Stromal cell of bone marrow (primary cell): ENCODE results near the gene ERC1.
"Not testable (repeated sequence)": the region's sequence is repeated elsewhere in the genome, so short reads cannot be mapped to it uniquely, and the experiment has no call there.

ENCODE experiments used
- DNase-seq: peaks from one replicate; pipeline ENCODE4 v3.0.0-alpha.2; 2012; ENCODE audit warnings: low read depth

ERC1 gene

DNA sequence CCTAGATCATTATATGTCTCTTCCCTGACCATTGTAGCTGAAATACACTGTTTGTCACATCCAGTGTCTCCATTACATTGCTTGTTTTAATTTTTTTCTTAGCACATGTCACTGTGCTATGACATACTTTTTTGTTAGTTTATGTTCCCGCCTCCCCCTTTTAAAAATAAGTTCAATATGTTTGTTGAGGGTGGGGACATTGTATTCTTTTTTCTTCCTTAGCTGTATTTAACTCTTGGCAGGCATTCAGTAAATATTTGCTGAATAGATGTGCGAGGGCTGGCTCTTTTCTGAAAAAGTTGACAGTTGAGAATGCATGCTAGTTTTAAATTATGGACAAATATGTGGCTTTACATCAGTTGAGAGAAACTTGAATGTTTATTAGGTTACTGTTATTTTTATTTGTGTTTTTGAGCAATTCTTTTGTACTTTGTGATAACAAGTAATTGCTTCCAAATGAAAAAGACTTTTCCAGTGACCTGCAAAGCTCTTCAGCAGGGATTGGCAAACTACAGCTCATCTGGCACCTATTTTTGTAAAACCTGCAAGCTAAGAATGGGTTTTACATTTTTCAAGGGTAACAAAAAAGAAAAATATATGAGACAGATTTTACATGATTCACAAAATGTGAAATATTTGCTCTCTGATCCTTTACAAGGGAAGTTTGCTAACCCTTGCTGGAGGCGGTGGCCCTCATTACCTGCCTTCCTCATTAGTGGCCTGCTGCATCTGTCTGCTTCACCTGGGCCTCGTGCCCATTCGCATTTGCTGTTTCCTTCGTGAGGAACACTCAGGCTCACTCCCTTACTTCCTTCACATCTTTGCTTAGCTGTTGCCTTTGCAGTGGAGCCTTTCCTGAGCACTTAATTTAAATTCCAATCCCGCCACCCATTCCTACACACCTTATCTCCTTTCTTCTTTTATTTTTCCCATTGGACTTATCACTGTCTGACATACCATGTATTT lies 229.4 kb downstream of the ERC1 start:
- DNase-seq, result no peak

DNA sequence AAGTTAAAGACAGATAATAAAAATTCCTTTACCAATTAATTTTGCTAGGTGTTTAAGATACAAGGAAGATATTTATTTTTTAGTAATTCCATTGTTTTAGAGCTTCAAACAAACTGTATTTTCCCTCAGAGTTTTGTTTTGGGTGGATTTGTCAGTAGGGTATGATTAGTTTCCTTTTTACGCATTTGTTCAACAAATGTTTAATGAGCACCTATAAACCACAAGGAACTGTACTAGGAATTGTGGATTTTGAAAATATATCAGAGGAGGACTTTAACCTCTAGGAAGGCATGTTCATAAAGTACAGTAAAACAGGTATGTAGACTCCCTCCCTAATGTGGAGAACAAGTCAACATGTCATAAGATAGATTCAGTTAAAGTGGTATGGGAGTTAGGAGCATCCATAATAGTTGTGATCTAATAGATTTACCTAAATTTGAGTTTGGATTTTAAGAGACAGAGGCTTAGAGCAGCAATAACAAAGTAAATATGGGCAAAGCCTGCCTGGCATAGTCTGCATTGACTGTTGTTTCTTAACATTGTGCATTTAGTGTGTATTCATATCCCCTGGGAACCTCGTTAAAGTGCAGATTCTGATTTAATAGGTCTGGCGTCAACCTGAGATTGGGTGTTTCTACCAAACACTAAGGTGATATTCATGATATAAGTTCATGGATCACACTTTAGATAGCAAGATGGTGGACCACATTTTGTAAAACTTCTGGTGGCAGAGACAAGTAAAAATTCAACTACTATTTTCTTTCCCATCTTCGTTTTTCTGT lies 232.0 kb downstream of the ERC1 start:
- DNase-seq, result no peak

DNA sequence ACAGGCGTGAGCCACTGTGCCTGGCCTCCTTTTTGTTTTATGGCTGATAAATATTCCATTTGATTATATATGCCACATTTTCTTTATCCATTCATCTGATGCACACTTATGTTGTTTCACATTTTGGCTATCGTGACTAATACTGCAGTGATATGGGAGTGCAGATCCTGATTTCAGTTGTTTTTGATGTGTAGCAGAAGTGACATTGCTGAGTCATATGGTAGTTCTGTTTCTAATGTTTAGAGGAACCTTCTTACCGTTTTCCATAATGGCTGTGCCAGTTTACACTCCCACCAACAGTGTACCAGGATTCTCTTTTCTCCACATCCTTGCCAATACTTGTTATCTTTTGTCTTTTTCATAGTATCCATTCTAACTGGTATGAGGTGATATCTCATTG lies 235.9 kb downstream of the ERC1 start:
- DNase-seq, result no peak

- peak; percentile 19 for DNase-seq
These were observed 243.1 kb downstream of the ERC1 start for GRCh38 chr12:1234073-1234472.

DNA sequence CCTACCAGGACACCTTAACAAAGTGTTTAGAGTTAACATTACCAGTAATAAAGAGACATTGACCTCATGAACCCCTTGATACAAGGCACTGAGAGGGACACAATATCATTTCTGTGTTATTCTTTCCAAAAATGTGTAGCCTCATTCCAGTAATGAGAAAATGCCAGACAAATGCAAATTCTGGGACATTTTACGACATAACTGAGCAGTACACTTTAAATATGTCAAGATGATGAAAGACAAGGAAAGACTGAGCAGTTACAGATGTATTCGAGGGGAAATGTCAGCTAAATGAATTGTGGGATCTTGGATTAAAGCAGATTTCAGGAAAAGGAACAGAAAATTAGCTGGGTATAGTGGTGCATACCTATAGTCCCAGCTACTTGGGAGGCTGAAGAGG lies 255.6 kb downstream of the ERC1 start:
- DNase-seq, result no peak

DNA sequence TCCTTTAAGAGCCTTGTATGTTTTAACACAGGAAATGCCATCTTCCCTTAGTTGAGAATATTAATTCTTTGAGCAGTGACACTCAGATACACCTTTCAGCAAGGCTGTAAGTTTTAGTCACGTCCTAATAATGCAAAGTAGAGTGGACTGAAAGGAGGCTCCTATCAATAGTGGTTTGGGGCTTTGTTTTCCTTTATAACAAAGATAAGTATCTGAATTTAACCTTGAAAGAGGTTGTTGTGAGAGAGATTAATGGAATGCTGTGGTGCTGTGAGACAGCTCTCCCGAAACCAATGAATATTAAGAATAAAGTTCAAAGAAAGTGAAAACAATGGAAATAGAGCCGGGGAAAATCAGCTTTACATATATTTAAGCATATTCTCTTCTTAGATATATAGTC lies 259.6 kb downstream of the ERC1 start:
- DNase-seq, result no peak

- DNase-seq, result no peak
These were observed 261.7 kb downstream of the ERC1 start for GRCh38 chr12:1252758-1253157.

GRCh38 chr12:1255125-1255524 lies 264.1 kb downstream of the ERC1 start:
- not testable (repeated sequence) for DNase-seq

- DNase-seq, result not testable (repeated sequence)
These were observed 264.8 kb downstream of the ERC1 start for GRCh38 chr12:1255854-1256253.

GRCh38 chr12:1256285-1256684 lies 265.3 kb downstream of the ERC1 start:
- no peak for DNase-seq

DNA sequence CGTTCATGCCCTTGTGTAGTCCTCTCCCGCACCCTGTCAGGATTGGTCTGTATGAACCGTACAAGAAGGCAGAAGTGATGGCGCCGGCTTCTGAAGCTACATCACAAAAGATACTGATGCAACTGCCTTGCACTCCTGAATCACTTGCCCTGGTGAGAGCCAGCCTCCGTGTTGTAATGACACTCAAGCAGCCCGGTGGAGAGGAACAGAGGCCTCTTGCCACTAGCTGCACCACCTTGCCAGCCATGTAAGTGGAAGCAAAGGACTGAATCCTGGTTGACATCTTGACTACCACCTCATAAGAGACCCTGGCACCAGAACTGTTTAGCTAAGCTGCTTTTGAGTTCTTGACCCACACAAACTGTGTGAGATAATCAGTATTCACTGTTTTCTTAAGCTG lies 266.0 kb downstream of the ERC1 start:
- no peak for DNase-seq

DNA sequence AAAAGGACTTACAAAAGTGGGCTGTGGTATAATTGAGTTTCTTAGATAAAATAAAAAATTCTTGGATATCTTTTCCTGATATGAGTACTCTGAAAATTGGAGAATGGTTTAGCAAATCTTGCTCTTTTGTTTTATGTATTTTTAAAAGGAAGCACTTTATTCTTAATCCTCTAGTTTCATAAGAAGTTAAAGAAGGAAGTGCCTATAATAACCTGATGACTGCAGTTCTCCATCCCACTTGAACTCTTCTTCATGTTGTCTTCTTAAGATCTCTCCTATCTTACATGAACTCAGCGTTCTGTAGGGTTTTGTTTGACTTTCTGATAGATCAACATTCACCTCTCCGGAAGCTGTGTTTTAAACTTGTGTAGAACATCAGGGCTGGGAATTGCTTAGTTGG lies 271.0 kb downstream of the ERC1 start:
- DNase-seq, result no peak

DNA sequence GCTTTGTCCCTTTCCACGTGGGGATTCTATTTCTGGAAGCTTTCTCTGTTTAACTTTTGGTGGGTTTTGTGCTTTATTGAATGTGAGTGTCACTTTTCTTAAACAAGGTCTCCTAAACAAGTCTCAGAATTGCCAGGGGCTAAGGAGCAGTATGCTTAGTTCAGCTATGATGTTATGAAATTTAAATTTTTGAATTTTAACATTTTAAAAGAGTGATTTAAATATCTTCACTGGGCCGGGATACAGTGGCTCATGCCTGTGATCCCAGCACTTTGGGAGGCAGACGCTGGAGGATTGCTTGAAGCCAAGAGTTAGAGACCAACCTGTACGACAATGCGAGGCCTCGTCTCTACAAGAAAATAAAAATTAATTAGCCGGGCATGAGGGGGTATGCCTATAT lies 276.2 kb downstream of the ERC1 start:
- no peak for DNase-seq

GRCh38 chr12:1272142-1272541 lies 281.1 kb downstream of the ERC1 start:
- DNase-seq, result no peak

- no peak for DNase-seq
These were observed 282.0 kb downstream of the ERC1 start for GRCh38 chr12:1273051-1273450.

- no peak for DNase-seq
These were observed 286.9 kb downstream of the ERC1 start for GRCh38 chr12:1277905-1278304.

DNA sequence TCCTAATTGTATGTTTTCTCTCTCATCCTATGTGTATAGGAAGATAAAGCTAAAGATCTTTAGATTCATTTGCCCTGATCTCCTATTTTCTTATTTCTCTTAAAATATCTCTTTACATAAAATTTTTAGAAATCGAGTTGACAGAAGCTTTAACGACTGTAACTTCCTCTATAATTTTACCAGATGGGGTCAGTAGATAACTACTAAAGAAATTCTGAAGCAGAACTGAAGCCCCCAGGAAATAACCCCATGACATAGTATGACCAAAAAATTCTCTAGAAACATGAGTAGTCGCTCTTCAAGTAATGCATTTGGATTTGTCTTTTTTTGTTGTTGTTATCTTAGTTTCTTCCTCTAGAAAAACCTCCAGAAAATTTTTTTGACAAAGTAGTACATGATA lies 288.0 kb downstream of the ERC1 start:
- no peak for DNase-seq

- no peak for DNase-seq
These were observed 289.0 kb downstream of the ERC1 start for GRCh38 chr12:1280059-1280458.

DNA sequence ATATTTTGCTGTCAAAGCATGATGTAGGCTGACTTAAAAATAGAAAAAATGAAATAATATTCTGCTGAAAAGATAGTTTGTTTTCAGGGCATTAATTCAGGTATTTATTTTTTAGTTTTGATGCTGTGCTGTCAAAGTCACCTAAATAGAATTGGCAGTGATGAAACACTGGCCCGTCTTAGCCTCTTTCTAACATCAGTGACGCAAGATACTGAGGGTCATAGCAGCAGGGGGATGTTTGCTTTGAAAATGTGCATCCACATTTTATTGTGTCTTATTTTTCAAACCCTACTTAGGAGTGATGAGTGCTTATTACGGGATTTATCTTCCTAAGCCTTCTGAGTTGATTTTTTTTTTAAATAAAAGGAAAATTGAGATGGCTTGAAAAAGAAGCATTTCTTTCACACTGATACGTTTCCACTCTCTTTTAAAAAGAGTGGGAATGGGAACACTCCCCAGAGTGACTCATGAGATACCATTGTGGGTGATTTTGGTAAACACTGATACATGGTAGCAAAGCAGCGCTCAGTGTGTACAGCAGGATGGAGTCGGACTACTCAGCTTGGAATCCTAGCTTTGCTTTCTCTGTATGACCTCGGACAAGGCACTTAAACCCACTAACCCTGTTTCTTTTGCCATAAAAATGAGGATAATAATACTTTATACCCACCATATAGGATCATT lies 290.8 kb downstream of the ERC1 start:
- DNase-seq, result peak; percentile 29

GRCh38 chr12:1282670-1283315 lies 291.8 kb downstream of the ERC1 start:
- DNase-seq, result no peak

DNA sequence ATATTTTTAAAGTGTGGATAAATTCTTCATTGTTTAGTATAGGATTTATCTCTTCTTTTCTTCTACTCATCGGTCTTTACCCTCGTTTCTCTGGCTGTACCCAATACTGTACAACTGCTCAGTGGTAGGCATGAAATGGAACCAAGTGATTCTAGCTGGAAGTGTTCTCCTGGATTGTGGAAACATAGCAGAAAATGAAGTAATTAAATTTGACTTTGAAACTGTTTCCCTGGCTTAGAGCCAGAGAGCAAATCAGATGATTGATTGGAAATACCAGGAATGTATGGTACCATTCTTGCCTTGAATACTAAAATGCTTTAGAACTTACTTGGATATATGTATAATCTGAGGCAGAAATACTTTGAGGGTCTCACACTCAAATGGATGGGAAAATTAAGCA lies 292.3 kb downstream of the ERC1 start:
- DNase-seq, result no peak

DNA sequence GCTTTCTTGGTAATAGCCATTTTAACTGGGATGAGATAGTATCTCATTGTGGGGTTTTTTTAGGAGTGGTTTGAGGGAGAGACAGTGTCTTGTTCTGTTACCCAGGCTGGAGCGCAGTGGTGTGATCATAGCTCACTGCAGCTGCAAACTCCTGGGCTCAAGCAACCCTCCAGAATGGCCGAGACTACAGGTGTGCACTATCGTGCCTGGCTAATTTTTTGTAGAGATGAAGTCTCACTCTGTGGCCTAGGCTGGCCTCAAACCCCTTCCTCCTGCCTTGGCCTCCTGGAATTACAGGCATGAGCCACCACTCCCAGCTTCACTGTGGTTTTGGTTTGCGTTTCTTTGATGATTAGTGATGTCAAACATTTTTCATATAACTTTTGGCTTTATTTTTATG lies 293.6 kb downstream of the ERC1 start:
- DNase-seq, result no peak
